Measurements from ENCODE around the gene TMEM132A. TPM values are rescaled to one million over a fixed set of nuclear protein-coding genes. Genes with fewer than 3 reads are reported as not detected.

TMEM132A gene, protein sequence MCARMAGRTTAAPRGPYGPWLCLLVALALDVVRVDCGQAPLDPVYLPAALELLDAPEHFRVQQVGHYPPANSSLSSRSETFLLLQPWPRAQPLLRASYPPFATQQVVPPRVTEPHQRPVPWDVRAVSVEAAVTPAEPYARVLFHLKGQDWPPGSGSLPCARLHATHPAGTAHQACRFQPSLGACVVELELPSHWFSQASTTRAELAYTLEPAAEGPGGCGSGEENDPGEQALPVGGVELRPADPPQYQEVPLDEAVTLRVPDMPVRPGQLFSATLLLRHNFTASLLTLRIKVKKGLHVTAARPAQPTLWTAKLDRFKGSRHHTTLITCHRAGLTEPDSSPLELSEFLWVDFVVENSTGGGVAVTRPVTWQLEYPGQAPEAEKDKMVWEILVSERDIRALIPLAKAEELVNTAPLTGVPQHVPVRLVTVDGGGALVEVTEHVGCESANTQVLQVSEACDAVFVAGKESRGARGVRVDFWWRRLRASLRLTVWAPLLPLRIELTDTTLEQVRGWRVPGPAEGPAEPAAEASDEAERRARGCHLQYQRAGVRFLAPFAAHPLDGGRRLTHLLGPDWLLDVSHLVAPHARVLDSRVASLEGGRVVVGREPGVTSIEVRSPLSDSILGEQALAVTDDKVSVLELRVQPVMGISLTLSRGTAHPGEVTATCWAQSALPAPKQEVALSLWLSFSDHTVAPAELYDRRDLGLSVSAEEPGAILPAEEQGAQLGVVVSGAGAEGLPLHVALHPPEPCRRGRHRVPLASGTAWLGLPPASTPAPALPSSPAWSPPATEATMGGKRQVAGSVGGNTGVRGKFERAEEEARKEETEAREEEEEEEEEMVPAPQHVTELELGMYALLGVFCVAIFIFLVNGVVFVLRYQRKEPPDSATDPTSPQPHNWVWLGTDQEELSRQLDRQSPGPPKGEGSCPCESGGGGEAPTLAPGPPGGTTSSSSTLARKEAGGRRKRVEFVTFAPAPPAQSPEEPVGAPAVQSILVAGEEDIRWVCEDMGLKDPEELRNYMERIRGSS
- polyA plus RNA-seq (2013) = 77.9 and 87.2 TPM in 2 replicates

DNA sequence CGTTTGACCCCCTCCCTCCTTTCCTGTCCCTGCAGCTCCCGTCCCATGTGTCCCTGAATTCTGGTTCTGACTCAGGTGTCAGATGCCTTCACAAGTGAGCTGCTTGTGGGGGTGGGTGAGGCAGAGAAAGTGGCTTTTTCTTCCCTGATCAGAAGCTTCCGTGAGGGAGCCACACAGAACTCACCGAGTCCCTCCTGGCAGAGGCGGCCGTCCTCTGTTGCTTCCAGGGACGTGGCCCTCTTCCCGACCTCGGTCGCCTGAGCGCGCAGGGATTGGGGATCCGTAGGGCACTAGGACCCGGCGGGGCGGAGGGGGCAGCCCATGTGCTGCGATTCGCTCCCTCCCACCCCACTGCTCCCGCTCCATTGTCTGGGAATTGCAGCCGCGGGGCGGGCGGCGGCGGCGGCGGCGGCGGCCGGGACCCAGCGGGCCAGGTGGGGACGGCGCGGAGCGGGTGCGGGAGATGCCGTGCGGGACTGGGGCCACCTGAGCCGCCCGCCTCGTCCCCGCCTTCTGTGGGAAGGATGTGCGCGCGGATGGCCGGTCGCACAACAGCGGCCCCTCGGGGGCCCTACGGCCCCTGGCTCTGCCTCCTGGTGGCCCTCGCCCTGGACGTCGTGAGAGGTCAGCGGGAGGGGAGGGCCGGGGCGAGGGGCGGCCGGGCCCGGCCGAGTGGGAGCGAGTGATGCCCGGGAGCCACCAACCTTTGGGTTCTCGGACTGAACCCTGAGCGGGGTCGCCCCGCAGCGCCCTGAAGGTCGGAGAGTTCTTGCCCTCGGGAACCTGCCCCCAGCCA, at the start of gene TMEM132A:
Gene TMEM132A (plus strand): TSS at position 351 of the 796 bp plus-strand sequence. CDS start 174 bp downstream, at position 525.
- peak within 1 kb of the TSS; percentile 70 for H3K14ac ChIP-seq (ENCODE audit: low read length)
- peak within 1 kb of the TSS; percentile 50 for H3K18ac ChIP-seq (ENCODE audit: low read length)
- WGBS (ENCODE audit: extremely low coverage, insufficient coverage, insufficient read length) = no CpG with 5 or more reads among the region's 69 CpGs
- peaks cover 53 to 64% of the 10 kb centered on the region in 2 experiments for H3K36me3 ChIP-seq (ENCODE audit: control insufficient read depth in 1 of 2, insufficient read depth in 2 of 2, low read length in 2 of 2)
- peaks cover 10% of the 10 kb centered on the region for H3K79me1 ChIP-seq (ENCODE audit: low read length)
- H4K91ac ChIP-seq (ENCODE audit: low read depth, low read length) = peak within 1 kb of the TSS; percentile 90
- peak within 1 kb of the TSS; percentile 59 for H2BK5ac ChIP-seq (ENCODE audit: low read depth, low read length, poor library complexity)
- peak within 1 kb of the TSS; percentile 56 for H3K4ac ChIP-seq (ENCODE audit: low read depth, low read length)
- peak within 1 kb of the TSS; percentile 45 for H2AK5ac ChIP-seq (ENCODE audit: low read length)
- peak within 1 kb of the TSS; percentile 40 for H3K23ac ChIP-seq (ENCODE audit: low read length)
- peak within 1 kb of the TSS; percentile 83 for H3K9ac ChIP-seq (ENCODE audit: low read length)
- peak; percentile 58 to 81 for DNase-seq
- H3K4me2 ChIP-seq (ENCODE audit: low read length) = peak within 1 kb of the TSS; percentile 98
- peaks cover 10% of the 10 kb centered on the region for H3K79me2 ChIP-seq (ENCODE audit: control insufficient read depth, insufficient read depth, low read length, poor library complexity)
- H3K4me1 ChIP-seq (ENCODE audit: control insufficient read depth in 1 of 2, insufficient read depth in 2 of 2, low read length in 2 of 2) = peaks cover 10 to 18% of the 10 kb centered on the region in 2 experiments
- H3K9me3 ChIP-seq (ENCODE audit: insufficient read depth, low read depth, low read length) = no peaks in the 10 kb centered on the region
- H3K4me3 ChIP-seq (ENCODE audit: low read depth, low read length) = peak within 1 kb of the TSS; percentile 92
- H4K12ac ChIP-seq (ENCODE audit: low read depth, low read length) = peak within 1 kb of the TSS; percentile 41
- H3K27me3 ChIP-seq (ENCODE audit: insufficient read depth, low read length) = no peaks in the 10 kb centered on the region
- no peak within 1 kb of the TSS for H3K27ac ChIP-seq (ENCODE audit: low read depth, low read length)
- H2BK12ac ChIP-seq (ENCODE audit: low read length) = peak within 1 kb of the TSS; percentile 23
- peak within 1 kb of the TSS; percentile 72 for H4K8ac ChIP-seq (ENCODE audit: low read depth, low read length)
- peak within 1 kb of the TSS; percentile 42 for H2AFZ ChIP-seq (ENCODE audit: insufficient read depth, low read length, poor library complexity)
- peak within 1 kb of the TSS; percentile 86 for H2BK120ac ChIP-seq (ENCODE audit: insufficient read depth, low read length, poor library complexity)

DNA sequence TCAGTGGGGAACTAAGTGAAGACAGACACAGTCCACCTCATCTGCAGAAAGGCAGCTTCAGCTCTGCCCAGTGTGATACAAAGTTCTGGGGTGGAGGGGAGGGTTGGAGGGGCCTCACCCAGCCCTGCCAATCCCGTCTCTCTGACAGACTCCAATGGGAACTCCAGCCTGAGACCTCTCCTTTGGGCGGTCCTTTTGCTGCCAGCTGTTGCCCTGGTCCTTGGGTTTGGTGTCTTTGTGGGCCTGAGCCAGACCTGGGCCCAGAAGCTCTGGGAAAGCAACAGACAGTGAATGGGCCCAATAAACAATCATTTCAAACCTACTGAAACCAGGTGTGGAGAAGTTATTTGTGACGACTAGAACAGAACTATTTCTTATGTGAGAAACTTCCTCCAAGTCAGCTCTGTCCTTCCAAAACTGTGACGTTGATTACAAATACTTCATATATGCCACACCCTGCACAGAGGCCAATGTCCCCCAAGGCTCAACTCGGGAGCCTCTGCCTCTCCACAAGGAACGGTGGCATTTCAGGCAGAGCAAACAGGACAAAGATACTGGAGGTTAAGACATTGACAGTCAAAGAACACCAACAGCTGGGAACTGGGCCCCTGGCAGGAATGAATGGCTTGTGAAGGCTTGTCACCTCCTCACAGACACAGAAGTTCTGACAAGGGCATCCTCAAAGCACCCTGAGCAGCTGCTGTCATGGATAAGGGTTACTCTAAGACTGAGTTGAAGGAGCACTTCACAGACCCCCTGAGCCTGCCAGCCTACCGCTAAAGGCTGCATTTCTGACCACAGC, 48.7 kb upstream of the TMEM132A start:
- Histone ChIP-seq H3K27ac (ENCODE audit: low read depth, low read length) (no peak overlapping the region), H3K9ac (ENCODE audit: low read length) (no peak overlapping the region), H4K12ac (ENCODE audit: low read depth, low read length) (no peak overlapping the region), H3K4me2 (ENCODE audit: low read length) (no peak overlapping the region), H4K8ac (ENCODE audit: low read depth, low read length) (no peak overlapping the region), H3K79me1 (ENCODE audit: low read length) (no peaks in the 10 kb centered on the region), H2AK5ac (ENCODE audit: low read length) (no peak overlapping the region), H2AFZ (ENCODE audit: insufficient read depth, low read length, poor library complexity) (no peak overlapping the region), H3K27me3 (ENCODE audit: insufficient read depth, low read length) (no peaks in the 10 kb centered on the region), H3K4me1 (ENCODE audit: control insufficient read depth in 1 of 2, insufficient read depth in 2 of 2, low read length in 2 of 2) (peaks cover 2 to 3% of the 10 kb centered on the region in 2 experiments), H2BK12ac (ENCODE audit: low read length) (no peak overlapping the region), H3K79me2 (ENCODE audit: control insufficient read depth, insufficient read depth, low read length, poor library complexity) (no peaks in the 10 kb centered on the region), H3K23ac (ENCODE audit: low read length) (no peak overlapping the region), H3K18ac (ENCODE audit: low read length) (no peak overlapping the region), H3K4ac (ENCODE audit: low read depth, low read length) (no peak overlapping the region), H3K14ac (ENCODE audit: low read length) (no peak overlapping the region), H2BK120ac (ENCODE audit: insufficient read depth, low read length, poor library complexity) (no peak overlapping the region), H2BK5ac (ENCODE audit: low read depth, low read length, poor library complexity) (no peak overlapping the region), H3K36me3 (ENCODE audit: control insufficient read depth in 1 of 2, insufficient read depth in 2 of 2, low read length in 2 of 2) (no peaks in the 10 kb centered on the region), H3K4me3 (ENCODE audit: low read depth, low read length) (no peak overlapping the region), H3K9me3 (ENCODE audit: insufficient read depth, low read depth, low read length) (no peaks in the 10 kb centered on the region), H4K91ac (ENCODE audit: low read depth, low read length) (no peak overlapping the region)
- DNase-seq = no peak
- WGBS (ENCODE audit: extremely low coverage, insufficient coverage, insufficient read length) = no CpG with 5 or more reads among the region's 7 CpGs

DNA sequence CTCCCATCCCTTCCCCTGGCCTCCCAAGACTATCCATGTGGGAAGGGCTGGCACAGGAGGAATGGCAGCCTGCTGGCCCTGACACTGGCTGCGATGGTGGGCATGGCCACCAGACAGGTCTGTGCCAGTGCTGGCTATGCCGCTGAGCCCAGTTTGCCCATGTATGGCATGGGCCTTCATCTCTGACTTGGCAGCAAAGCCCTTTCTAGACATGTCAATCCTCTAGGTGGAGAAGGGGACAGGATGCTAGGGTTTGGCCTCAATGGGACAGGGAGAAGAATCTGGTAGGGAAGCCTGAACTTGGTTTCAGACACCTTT, 48.1 kb upstream of the TMEM132A start:
- H3K4ac ChIP-seq (ENCODE audit: low read depth, low read length) = no peak overlapping the region
- no peak overlapping the region for H3K4me2 ChIP-seq (ENCODE audit: low read length)
- no peak overlapping the region for H3K18ac ChIP-seq (ENCODE audit: low read length)
- H3K36me3 ChIP-seq (ENCODE audit: control insufficient read depth in 1 of 2, insufficient read depth in 2 of 2, low read length in 2 of 2) = no peaks in the 10 kb centered on the region
- no peak overlapping the region for H3K4me3 ChIP-seq (ENCODE audit: low read depth, low read length)
- H2BK120ac ChIP-seq (ENCODE audit: insufficient read depth, low read length, poor library complexity) = no peak overlapping the region
- H3K27me3 ChIP-seq (ENCODE audit: insufficient read depth, low read length) = no peaks in the 10 kb centered on the region
- H3K9ac ChIP-seq (ENCODE audit: low read length) = no peak overlapping the region
- no peak overlapping the region for H2AK5ac ChIP-seq (ENCODE audit: low read length)
- no peak overlapping the region for H4K8ac ChIP-seq (ENCODE audit: low read depth, low read length)
- H3K79me2 ChIP-seq (ENCODE audit: control insufficient read depth, insufficient read depth, low read length, poor library complexity) = no peaks in the 10 kb centered on the region
- H2BK5ac ChIP-seq (ENCODE audit: low read depth, low read length, poor library complexity) = no peak overlapping the region
- no CpG with 5 or more reads among the region's 2 CpGs for WGBS (ENCODE audit: extremely low coverage, insufficient coverage, insufficient read length)
- no peak overlapping the region for H4K12ac ChIP-seq (ENCODE audit: low read depth, low read length)
- H3K9me3 ChIP-seq (ENCODE audit: insufficient read depth, low read depth, low read length) = no peaks in the 10 kb centered on the region
- no peak for DNase-seq
- no peak overlapping the region for H2AFZ ChIP-seq (ENCODE audit: insufficient read depth, low read length, poor library complexity)
- H3K23ac ChIP-seq (ENCODE audit: low read length) = no peak overlapping the region
- H3K4me1 ChIP-seq (ENCODE audit: control insufficient read depth in 1 of 2, insufficient read depth in 2 of 2, low read length in 2 of 2) = peaks cover 2 to 3% of the 10 kb centered on the region in 2 experiments
- no peak overlapping the region for H4K91ac ChIP-seq (ENCODE audit: low read depth, low read length)
- no peak overlapping the region for H3K14ac ChIP-seq (ENCODE audit: low read length)
- no peak overlapping the region for H3K27ac ChIP-seq (ENCODE audit: low read depth, low read length)
- H3K79me1 ChIP-seq (ENCODE audit: low read length) = no peaks in the 10 kb centered on the region
- H2BK12ac ChIP-seq (ENCODE audit: low read length) = no peak overlapping the region

All from trophoblast cell (in vitro differentiated cells and primary cell).